Measurements from ENCODE around the gene MTARC1.

Gene MTARC1

DNA sequence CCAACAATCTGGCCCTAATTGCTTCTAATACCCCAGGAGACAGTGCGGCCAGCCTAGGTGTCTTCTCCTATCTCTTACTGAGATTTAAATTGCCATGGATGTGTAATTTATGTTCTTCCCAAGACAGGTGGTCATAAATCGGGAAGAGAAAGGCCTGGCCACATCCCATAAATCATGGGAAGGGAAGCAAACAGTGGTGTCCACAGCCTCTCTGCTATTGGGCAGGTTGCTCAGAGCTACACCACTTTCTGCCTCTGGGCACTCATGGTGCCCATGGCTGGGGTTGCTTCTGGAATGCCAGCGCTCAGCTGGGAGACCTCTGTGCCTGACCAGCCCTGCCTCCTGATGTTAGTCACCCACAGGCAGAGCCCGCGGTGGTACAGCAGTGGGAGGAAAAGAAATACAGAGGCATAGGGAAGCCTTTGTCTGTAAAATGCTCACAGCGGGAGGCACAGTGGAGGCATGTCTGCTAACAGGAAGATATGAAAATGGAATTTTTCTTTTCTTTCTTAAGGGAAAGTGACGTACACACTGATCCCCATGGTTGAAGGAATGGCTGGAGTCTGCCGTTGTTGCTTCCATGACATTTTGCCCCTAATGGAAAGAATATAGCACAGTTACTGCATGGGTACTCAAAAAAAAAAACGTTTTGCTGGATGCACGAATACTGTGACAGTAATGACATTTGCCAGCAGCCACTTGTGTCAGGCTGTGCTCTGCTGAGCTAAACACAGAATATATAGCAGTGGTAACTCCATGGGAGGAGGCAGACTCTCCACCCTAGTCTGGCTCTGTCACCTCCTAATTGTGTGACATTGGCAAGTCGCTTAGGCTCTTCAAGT, 21.9 kb downstream of the MTARC1 start:
- DNase-seq = no peak

DNA sequence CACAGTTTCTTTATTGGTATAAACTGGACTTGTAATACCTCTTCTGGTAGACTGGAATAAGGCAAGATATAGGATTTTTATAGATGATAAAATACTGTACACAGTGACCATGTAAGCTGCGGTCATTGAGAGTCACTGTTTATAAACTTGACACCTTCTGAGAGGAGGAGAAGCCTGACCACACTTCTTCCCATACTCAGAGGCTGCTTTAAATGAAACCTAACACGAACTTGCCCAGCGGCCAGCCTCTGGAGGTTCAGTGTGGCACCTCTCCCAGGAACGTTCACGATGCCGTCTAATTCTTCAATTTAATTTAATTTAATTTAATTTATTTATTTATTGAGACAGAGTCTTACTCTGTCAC, 22.5 kb downstream of the MTARC1 start:
- no peak for DNase-seq

DNA sequence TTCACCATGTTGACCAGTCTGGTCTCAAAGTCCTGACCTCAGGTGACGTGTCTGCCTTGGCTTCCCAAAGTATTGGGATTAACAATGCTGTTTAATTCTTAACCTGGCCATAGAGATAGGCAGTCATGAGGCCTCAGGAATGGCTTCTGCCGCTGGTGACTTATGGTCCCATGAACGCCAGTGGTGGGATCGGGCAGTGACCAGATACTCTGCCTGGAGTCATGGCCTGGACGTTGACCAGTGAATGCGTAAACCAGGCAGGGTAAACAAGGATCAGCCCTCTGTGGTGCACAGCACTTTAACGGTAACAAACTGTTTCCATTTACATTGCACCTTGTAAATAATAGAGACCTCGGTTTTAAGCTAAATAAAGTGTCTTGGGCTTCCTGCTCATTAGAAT, 23.0 kb downstream of the MTARC1 start:
- no peak for DNase-seq

DNA sequence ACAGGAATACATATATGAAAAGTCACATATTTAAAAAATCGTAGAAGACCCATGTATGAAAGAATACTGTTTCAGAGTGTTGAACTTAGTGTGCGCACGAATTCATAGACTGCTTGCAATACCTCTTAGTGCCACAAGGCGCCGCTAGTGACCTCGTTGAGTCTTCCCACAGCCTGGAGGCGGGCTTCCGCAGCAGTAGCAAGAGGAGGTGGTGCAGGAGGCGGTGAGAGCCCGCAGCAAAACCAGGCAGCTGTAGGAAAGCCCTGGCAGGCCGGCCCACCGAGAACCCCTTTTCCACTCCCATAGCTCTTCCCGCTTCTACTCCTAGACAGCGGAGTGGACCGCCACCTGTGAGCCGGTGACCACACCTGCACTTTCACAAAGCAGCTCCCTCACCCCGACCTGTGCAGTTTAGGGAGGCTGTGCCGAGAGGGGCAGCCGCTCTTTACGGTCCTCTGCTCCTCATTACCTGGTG, 23.5 kb downstream of the MTARC1 start:
- peak; percentile 52 to 67 for DNase-seq

DNA sequence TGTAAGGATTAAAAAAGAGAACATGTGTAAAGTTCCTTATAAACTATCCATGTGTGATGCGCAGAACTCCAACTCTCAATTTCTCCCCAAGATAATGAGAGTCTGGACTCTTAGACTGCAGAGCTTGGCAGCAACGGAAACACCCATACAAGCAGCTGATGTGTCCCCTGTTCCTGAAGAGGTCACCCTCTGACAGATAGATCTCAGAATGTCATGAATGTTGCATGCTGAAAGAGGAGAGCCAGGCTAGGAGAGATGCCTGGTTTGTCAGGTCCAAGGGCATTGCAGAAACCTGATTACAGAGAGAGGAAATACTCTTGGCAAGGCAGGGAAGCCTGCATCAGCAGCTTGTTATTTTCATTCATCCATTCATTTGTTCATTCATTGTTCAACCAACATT, 24.2 kb downstream of the MTARC1 start:
- no peak for DNase-seq

DNA sequence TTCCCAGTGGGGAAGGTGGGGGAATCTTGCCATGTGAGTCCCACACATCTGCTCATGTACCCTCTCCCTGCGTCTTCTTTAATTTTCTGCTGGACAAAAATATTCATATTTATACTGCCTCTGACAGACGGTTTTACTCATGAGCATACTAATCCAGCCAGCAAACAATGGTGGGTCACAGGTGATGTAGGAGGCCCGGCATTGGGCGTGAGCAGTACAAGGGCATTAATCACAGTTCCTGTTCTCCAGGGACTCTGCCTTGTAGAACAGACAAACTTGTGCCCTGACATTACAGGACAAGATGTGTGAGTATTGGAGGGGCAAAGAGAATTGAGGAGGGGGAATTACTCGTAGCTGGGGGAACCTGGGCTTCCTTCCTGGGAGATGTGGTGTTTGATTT, 25.0 kb downstream of the MTARC1 start:
- DNase-seq = no peak

DNA sequence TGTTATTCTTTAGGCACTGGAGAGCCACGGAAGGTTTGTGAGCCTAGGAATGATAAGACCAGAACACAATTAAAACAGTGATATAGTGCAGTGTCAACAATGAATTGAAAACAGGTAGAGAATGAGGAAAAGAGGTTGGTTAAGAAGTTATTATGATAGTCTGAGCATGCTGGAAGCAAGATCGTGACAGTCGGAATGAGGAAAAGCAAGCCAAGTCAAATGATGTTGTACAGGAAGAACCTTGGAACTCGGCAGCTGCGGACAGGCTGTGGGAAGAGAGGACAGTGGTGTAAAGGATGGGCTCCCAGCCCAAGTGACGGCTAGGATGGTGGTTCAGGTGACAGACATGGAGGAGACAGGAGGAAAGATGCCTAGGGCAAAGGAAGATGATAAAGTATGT, 25.6 kb downstream of the MTARC1 start:
- no peak for DNase-seq

DNA sequence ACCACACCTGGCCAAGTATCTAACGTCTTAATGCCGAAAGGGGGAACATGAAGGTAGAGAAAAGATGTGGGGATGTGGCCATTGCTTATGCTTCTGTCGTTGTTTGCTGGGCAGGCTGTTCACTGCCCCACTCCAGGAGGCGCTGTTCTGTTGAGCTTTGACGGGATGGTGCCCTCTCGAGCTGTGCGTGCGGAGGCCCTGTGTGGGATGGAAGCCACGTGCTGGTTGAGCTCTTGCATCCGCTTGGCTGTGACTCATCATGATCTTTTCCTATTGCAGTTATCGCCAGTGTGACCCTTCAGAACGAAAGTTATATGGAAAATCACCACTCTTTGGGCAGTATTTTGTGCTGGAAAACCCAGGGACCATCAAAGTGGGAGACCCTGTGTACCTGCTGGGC, 26.3 kb downstream of the MTARC1 start:
- no peak for DNase-seq

DNA sequence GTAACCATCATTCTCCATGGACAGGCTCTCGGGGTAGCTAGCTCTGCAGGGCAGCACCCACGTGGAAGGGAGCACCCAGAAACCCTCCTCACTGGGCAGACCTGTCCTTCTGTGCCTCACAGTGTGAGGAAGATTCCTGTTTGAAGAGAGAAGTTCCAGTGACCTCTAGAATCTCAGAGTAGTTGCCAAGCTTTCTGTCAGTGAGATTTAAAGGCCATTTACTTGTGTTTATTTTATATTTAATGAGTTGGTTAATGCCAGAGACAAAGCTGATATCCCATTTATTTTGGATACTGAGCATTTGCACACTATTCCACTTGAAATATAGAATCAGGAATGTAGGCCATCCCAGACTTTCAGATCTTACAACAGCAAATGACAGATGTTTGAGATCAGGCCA, 28.7 kb downstream of the MTARC1 start:
- DNase-seq = no peak

DNA sequence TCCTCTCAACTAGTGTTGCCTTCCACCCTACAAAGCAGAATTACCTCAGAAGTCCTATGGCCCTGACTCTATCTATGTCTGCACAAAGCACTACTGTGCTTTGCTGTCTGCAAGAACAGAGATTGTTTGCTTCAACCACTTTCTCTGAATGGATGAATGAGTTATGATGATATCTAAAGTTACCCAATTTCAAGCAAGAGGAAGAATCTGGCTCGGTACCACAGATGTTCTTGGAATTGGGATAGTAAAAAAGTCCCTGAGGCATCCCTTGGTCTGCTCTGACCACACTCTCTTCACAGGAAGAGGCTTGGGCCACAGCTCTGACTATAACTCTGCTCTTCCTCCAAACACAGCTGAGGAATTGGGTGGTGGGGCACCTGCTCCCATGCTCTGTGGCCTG, 31.2 kb downstream of the MTARC1 start:
- DNase-seq = no peak

DNA sequence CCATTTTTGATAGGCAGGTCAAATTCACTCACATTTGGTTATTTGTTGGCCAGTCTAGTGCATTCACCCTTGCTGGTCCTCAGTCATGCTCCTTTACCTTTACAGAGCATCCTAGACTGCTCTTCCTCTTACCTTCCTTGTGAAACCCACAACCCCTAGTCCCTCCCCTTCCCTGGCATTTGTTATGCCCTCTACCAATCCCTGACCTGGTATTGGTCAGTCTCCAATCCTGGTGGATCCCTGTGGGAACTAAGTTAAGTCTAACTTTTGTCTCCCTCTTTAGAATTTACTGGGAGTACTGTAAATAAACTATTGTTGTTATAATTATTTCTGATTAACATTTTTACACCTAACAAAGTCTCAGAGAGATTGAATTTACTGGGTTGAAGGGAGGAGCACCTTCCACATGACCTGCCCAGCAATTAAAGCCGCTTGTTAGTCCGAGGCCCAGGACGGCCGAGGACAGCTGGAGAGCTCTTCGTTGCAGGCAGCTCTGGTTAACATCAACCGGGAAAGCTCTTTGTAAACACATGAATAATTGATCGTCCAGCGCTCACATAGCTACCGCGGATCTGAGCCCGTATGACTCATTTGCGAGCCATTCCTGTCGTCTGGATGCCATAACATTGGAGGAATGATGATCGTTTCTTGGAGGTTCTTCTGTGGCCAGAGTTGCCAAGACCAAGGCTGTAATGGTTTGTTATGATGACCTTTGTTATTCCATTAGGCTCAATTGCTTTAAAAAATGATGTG, 31.9 kb downstream of the MTARC1 start:
- no peak for DNase-seq

DNA sequence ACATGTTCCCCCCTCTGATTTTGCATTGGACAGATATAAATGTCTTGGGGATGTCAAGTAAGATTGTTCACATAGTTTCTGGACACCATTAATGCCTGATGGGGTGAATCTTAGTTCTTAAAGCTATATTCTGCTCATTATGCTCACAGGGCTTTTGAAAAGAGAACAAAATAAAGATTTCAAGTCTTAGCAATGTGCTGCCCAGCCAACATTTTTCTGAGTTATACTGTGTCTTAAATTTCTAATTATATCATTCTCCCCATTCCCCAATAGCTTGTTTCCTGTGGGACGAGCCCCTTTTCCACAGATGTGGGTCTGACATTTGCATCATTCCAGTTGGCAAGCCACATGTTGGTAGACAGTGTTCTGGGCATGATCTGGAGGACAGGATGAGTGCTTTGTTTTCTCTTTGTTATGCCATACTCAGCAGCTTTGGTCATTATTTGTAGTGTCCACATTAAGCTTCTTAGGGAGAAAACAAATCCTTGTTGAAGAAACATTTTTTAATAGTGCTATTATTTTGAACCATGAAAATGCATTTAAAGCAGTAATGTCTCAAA, 32.8 kb downstream of the MTARC1 start:
- DNase-seq = no peak

DNA sequence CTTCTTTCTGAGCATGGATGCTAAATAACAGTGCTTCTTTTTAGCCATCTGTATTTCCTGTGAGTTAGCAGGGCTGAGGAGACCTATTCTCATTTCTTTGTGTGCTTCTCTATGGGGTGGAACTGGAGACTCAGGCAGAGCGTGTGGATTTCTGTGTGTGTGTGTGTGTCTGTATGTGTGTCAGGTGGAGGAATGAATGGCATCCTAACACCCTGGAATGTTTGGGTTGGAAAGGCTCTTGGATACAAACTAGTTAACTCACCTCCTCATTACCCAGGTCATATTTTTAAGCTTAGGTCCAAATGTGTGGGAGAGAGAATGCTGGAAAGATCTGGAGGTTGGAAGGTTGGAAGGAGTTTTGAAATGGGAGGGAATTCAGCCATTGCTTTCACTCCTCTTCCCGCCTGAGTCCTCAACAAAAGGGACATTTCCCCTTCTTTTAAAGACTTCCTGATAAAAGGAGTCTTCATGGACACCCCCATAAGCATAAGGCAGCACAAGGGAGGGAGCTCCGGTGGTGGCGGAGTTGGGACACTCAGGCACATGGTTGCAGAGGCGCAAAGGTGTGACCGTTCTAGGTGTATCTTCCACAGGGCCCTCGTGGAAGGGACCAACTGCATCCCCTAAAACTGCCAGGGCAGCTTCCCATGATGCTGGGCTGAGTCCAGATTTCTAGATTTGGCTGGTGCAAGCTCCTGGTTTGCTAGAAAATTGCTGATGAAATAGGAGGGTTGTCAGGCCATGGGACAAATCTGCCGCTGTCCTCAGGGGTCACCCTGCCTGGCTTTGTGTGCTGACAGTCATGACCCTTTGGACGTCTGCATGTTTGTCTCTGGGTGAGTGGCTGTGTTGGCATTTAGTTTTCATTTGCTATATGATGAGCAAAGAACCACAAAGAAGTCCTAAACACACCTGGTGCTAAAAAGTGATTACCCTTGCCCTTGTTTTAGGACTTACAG, 37.6 kb downstream of the MTARC1 start:
- no peak for DNase-seq

DNA sequence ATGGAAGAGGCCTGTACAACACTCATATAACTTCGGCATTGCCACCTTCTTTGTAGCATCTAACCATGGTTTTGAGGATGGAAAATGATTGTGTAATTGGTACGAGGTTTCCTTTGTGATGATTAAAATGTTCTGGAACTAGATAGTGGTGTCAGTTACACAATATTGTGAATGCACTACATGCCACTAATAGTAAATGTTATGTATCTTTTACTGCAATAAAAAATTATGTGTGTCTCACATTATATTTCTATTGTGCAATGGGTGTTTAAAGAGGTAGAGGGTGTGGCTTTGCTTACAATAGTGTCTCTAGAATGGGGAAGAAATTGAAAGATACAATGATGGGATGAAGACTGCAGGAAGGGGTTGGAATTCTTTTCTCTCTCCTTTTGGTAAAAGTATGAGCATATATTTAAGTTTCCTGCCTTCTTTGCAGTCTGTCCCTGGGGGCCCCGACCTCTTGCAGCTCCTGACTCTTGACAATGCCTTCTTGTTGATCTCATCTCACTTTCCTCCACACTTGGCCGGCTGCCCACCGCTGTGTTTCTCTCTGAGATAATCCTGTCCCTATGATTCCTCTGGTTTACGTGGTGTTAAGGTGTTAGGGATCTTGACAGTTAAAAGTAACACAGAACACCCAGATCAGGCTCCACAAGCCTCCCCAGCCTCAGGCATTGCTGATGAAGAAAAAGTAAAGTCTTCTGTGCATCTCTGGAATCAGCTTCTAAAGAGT, 39.3 kb downstream of the MTARC1 start:
- DNase-seq = no peak

DNA sequence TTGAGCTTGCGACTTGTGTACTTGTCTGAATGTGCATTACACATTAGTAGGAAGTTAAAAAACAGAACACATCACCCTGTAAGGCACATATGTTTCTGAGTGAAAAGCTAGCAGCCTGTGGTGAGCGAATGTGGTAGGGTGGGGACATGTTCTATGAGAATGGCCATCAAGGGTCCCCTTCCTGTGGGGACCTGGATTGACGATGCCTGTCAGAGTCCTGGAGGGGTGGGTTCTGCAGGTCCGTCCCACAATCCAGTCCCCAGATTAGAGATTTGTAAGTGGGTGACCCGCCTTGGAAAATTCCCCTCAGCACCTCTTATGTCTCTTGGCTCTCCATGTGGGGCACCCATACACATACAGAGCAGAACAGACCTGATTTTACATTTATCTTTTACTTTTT, 40.0 kb downstream of the MTARC1 start:
- no peak for DNase-seq

DNA sequence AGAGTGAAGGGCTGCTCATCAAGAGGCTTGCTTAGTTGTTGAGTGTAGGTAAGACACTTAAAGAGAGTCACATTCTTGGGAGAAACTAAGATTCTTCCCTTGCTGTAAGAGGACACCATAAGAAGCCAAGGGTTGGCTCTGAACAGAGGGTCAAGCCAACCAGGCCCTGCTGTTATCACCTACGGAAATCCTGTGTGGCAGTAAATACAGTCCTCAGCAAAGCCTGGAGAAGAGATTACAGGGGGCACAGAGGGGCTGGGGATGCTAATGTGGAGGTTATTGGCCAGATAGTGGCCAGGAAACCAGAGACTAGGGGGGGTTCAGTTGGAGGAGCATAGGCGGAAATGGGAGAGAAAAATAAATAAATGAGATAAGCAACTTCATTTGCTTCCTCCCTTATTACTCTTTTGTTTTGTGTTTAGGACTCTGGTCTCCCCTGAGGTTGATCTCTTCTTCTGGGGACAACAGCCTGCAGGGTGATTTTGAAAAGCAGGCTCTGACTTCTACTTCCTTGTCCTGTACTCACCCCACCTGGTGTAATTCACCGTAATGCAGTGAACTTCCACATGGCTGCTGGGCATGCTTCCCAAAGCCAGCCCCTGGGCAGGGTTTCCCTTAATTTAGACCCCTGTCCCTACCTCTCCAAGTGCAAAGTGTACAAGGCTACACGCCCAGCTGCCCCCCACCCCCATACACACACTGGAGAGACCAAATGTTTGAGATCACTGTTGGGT, 40.9 kb downstream of the MTARC1 start:
- peak in 1 of 2 experiments; percentile 37 for DNase-seq

DNA sequence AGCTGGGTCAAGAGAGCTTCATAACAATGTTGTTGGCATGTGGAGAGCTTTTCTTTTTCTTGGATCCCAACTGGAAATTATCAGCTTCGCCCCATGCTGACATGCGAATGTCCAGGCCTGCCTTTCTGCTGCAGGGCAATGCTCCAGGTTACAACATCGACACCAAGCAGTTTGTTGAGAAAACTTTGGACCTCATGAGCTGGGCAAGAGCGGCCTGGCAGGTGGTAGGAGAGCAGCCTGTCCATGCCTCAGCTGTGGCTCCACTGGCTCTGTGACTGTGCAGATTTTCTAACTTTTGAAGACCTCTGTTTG, 41.4 kb downstream of the MTARC1 start:
- DNase-seq = no peak

DNA sequence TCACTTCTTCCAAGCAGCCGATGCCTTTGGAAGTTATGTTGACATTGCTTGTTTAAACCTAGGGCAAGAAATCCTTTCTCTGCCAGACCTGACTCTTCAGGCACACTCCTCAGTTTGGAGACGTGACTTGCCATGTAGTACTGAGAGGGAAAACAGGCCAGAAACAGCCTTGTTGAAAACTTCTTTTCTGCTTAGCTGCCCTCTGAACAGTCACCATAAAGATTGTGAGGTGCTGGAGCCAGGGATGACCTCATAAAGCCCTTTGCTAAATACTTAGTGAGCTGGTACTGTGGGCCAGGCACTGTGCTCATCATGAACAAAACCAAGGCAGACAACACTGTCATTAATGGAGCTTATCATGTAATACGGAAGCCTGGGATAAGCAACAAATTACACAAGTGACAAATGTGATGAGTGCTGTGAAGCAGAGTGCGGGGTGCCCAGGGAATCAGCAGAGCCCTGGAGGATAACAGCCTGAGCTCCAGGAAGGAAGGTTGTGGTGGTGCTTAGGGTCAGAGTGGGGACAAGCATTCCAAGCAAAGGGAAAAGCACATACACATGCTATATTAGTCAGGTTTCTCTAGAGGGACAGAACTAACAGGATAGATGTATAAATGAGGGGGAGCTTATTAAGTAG, 42.4 kb downstream of the MTARC1 start:
- no peak for DNase-seq

DNA sequence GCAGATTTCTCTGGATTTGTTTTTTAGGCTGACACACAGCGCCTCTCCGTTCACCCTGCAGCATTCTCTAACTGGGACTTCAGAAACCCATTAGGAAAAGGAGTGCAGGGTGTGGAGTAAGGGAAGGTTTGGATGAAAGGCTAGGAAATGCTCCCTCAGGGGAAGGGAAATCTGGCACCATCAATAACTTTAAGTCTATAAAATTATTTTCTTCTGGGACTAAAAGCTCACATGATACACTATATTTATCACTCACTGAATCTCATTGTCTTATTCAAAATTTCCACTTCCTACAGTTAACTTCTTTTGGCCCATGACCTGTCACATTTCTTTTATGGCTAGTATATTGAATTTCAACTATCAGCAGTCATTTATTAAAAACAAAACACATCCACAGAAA, 46.7 kb downstream of the MTARC1 start:
- no peak for DNase-seq

DNA sequence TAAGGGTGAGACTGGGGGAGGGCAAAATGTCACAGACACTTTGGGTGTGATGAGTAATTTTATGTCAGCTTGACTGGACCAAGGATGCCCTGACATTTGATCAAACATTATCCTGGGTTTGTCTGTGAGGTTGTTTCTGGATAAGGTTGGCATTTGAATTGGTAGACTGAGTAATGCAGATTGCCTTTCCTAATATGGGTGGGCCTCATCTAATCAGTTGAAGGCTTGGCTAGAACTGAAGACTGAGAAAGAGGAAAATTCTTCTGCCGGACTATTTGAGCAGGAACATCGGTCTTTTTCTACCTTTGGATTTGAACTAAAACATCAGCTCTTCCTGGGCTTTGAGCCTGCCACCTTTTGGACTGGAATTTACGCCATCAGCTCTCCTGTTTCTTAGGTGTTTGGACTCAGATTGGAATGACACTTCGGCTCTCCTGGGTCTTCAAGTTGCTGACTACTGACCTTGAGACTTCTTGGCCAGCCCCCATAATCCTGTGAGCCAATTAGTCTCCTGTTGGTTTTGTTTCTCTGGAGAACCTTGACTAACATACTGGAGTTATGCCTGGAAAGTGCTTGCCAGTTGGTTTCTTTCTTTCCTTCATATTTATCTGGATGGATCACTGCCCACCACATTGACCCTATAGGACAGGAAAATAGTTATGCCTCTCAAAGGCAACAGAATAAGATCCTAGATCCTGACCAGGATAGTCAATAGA, 47.6 kb downstream of the MTARC1 start:
- no peak for DNase-seq

Data from NCI-H2081 (cell line).